GM21447 (cell line): ENCODE data around the gene NFATC1.

Source experiments
- ATAC-seq: cut with Tn5 transposase; IDR thresholded peaks from one replicate; pipeline ENCODE4 v1.9.1; 2021; ENCODE audit not compliant: unreplicated experiment

NFATC1 gene

DNA sequence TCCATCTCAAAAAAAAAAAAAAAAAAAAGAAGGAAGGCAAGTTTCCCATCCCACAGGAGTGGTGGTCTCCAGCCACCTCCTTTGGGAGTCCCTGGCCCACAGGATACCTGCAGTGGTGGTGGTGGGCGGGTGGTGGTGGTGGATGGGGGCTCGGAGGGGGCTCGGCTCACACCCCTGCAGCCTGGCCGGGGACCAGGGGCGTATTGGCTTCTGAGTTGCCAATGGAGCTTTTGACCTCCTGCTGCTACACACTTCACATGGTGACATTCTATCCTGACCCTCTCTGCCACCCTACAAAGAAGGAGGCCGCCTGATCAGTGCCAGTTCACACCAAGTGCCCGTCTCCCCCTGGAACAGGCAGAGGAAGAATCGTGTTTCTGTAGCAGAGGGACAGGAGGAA lies 119.6 kb downstream of the NFATC1 start:
- no peak for ATAC-seq

DNA sequence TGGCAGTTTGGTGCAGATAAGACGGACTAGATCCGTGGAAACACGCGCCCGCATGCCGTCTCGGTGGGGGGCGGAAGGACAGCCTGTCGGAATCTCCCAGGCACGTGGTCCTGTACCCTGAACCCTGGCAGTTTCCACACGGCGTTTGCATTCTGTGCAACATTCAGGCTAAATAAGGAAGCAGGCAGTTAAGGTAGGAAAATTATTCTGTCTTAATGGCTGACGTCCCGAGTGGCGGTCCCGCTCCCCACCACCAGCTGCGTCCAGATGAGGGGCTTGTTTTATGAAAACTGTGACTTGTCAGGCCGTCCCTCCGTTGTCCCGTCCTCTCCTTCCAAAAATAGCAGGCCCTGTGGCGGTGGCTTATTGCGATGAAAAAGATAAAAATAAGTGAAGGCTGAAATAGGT lies 120.2 kb downstream of the NFATC1 start:
- no peak for ATAC-seq

- no peak for ATAC-seq
Observed at GRCh38 chr18:79516441-79516931, 120.8 kb downstream of the NFATC1 start.

DNA sequence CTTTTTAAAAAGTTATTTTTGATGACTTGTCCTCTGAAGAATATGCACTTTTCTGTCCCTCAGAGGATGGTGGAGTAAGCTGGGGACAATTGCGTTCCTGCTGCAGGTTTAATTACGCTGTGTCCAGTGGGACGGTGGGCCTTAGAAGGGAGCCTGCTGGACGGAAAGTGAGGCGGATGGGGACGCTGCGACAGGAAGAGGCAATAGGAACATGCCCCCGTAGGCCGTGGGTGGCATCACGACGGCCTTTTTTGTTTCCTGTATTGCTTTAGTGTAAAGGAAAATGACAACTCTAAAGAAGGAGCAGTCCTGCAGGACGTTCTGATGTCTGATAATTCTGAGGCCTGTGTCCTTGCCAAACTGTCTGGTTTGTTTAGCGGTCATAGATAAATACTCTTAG lies 121.6 kb downstream of the NFATC1 start:
- no peak for ATAC-seq

DNA sequence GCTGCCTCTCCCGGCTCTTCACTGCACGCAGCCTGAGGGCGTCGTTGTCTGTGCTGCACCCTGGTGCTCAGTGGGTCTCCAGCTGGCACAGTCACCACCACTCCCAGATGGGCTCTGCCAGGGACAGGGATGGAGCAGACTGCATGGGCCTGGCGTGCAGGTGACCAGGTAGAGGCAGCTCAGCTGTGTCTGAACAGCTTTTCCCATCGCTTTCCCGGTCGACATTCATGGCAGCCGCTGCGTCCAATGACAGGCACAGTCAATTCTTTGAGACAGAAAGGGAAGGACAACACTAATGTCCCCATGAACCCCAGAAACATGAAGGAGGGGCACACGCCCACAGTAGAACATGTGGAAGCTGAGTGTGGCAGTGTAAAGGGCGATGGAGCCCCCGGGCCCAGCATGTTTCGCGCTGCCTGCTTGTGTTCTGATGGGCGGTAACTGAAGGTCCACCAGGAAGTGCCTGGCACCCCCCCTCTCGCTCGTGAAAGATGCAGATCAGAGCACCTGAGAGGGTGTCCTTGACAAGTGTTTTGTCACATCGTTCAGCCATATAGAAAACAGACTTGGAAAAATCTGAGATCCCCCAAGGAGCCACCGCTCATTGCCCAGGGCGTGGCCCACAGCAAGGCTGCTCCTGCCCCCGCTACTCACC lies 122.4 kb downstream of the NFATC1 start:
- no peak for ATAC-seq

DNA sequence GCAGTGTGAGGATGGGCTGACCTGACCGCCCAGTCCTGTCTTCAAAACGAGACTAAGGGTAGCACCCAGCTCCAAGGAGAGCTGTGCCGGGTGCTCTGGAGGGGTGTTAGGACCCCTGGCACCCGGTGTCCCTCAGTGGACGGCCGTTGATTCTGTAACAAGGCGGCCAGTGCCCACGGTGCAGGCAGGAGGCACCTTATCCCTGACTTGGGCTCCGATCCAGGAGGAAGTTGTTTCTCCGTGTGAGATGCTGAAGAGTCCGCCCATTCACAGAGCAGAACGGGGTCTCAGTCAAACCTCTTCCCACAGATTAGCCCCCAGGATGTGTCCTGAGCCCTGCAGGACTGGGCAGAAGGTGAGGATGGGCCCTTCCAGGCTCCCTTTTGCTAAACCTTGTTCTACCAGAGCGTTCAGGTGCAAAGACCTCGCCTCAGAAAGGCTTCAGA lies 123.0 kb downstream of the NFATC1 start:
- ATAC-seq = no peak

- no peak for ATAC-seq
Observed at GRCh38 chr18:79519751-79520477, 124.2 kb downstream of the NFATC1 start.

GRCh38 chr18:79520478-79521390 lies 125.0 kb downstream of the NFATC1 start:
- no peak for ATAC-seq

GRCh38 chr18:79521416-79522205 lies 125.9 kb downstream of the NFATC1 start:
- no peak for ATAC-seq

GRCh38 chr18:79522451-79523205 lies 126.9 kb downstream of the NFATC1 start:
- peak; percentile 9 for ATAC-seq

DNA sequence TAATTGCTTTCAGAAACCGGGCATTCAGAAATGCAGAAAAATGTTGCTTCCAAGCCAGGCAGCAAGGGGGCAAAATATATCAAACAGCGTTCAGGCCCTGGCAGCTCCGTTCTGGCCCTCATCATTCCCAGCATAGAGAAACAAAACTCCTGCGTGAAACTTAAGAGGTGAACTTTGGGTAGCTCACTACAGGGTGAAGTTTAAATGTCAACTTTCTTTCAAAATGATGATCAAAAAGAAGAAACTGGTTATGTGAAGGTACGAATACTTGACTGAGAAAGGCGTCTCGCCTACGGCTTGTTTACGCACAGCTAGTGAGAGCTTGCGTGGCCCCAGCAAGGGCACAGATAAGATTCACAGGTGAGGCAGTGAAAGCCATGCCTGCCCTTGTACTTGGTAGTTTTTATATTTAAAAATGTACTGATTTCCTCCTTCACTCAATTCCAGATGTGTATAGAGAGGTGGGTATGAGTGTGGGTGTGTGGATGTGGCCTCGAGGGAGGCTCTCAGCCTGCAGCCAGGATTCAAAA lies 127.5 kb downstream of the NFATC1 start:
- ATAC-seq = peak; percentile 26

- peak; percentile 71 for ATAC-seq
Observed at GRCh38 chr18:79523736-79524180, 128.0 kb downstream of the NFATC1 start.

DNA sequence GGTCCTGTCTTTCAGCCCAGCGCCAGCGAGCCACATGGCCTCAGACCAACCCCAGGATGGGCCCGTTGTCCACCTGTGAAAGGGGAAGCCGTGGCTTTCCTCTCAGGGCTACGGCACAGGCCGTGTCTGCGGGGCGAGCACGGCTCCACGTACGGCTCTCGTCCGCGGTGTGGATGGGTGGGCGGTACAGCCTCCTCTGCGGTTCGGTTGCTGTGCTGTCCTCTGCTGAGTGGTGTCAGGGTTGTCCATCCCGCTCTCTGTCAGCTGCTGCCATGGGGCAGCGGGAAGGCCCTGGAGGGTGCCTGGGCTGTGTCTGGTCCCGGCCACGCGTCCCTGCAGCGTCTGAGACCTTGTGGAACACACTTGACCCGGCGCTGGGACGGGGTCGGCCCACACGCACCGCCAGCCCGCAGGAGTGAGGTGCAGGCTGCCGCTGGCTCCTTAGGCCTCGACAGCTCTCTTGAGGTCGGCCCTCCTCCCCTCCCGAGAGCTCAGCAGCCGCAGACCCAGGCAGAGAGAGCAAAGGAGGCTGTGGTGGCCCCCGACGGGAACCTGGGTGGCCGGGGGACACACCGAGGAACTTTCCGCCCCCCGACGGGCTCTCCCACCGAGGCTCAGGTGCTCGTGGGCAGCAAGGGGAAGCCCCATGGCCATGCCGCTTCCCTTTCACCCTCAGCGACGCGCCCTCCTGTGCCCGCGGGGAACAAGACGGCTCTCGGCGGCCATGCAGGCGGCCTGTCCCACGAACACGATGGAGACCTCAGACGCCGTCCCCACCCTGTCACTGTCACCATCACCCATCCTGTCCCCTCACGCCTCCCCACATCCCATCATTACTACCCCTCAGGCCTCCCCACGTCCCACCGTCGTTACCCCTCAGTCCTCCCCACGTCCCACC lies 128.7 kb downstream of the NFATC1 start:
- peak; percentile 31 for ATAC-seq

- ATAC-seq = no peak
Observed at GRCh38 chr18:79525556-79526467, 130.1 kb downstream of the NFATC1 start.

- no peak for ATAC-seq
Observed at GRCh38 chr18:79526468-79527460, 131.0 kb downstream of the NFATC1 start.

DNA sequence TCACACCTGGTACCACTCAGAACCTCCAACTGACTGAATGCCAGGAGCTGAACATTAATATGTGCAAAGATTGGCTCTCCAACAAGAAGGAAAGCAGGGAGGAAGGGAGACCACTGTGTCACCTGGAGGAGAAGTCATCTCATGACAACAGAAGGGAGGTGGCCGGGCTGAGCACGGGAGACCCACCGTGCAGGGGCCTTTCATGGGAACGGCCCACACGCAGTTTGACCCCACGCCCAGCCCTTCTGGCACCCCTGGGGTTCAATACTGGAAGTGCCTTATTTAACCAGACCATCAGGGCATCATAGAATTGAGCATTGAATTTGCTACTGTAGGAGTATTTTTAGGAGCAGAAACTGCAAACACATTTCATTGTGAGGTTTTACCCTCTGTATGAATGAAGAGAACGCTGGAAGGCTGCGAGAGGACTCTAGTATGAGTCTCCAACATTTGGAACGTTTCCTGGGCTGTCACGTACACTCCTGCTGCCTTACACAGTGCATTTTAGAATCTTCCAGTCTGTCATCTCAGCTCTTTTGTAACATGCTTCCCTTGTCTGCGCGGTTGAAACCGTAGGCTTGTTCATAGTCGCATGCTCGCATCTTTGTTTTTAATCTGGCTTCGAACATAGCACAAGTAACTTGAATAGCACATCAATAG lies 132.1 kb downstream of the NFATC1 start:
- no peak for ATAC-seq
